GM10266 (cell line): ENCODE measurements around the gene RAPGEFL1.

Experiments used
- DNase-seq: peaks from one replicate; pipeline ENCODE4 v3.0.0; 2012; ENCODE audit errors: extremely low spot score
- CTCF ChIP-seq: IDR thresholded peaks from 2 replicates; pipeline ENCODE4 v1.5.1; 2012; ENCODE audit warnings: mild to moderate bottlenecking, low read depth; ENCODE audit not compliant: control insufficient read depth, insufficient read depth; ENCODE audit errors: missing control alignments

Gene RAPGEFL1

GRCh38 chr17:40145476-40145875 lies 31.8 kb upstream of the RAPGEFL1 start:
- no peak for TF ChIP-seq CTCF
- no peak for DNase-seq

DNA sequence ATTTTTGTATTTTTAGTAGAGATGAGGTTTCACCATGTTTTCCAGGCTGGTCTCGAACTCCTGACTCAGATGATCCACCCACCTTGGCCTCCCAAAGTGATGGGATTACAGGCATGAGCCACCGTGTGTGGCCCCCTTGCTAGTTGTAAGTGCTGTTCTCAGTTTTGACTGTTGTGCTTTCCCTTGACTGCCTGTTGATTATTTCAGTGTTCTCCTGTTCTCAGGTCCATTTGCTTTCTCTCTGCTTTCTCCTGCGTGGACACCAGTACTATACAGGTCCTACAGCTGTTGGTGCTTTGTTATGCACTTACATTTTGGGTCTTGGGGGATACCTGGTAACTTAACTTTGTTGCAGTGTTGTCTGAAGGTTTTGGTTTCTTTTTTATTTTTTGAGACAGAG lies 28.7 kb upstream of the RAPGEFL1 start:
- DNase-seq: no peak
- no peak for TF ChIP-seq CTCF

DNA sequence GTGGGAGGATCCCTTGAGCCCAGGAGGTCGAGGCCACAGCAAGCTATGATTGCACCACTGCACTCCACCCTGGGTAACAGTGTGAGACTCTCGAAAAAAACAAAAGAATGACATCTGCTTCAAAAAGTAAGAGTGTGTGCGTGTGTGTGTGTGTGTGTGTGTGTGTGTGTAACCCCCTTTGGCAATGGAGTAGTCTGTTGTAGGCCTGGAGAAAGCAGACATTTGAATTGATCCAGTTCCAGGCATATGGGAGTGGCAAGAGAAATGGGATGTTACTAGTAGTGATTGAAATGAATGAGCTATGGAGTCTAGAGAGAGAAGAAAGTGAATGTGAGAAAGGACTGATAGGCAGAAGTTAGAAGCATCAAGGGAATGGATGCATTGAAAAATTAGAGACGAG lies 27.0 kb upstream of the RAPGEFL1 start:
- TF ChIP-seq CTCF: no peak
- no peak for DNase-seq

- TF ChIP-seq CTCF: no peak
- DNase-seq: no peak
Observed at GRCh38 chr17:40151414-40151963, 25.8 kb upstream of the RAPGEFL1 start.

DNA sequence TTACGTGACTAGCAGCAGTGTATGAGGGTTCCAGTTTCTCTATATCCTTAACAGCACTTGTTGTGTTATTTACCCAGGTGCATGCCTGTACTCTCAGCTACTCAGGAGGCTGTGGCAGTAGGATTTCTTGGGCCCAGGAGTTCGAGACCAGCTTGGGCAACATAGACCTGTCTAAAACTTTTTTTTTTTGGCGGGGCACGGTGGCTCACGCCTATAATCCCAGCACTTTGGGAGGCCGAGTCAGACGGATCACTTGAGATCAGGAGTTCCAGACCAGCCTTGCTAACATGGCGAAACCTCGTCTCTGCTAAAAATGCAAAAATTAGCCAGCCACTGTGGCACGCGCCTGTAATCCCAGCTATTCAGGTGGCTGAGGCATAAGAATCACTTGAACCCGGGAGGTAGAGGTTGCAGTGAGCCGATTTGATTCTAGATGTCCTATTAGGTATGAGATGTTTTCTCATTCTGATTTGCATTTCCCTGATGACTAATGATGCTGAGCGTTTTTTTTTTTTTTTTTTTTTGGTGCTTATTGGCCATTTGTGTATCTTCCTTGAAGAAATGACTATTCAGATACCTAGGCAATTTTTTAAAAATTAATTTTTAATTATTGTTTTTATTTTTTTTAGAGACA lies 23.6 kb upstream of the RAPGEFL1 start:
- TF ChIP-seq CTCF: no peak
- DNase-seq: no peak

DNA sequence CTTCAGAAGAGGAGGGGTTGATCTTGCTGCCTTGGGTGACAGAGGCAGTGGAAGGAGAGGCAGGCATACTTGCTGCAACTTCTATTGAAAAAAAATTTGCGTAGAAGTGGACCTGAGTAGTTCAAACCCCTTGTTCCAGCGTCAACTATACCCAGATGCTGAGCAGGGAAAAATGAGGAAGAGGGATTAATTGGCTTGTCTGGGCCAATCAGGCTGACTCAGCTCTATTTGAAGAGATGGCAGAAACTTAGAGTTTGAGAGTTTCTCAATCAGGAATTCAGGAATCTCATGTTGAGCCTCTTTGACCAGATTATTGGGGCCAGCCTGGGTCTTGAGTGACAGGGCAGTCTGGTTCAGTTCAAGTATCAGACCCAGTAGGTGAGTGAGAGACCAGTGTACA lies 19.3 kb upstream of the RAPGEFL1 start:
- TF ChIP-seq CTCF: no peak
- no peak for DNase-seq

GRCh38 chr17:40158438-40159013 lies 18.7 kb upstream of the RAPGEFL1 start:
- no peak for TF ChIP-seq CTCF
- no peak for DNase-seq
